Type B pancreatic cell (in vitro differentiated cells): Measurements from ENCODE around the gene GON4L. TPM values are rescaled to one million over a fixed set of nuclear protein-coding genes. Genes with fewer than 3 reads are reported as not detected.
A peak's percentile ranks its signal among the peaks of the same experiment; 100 is the strongest.
"Not testable (repeated sequence)": the region's sequence is repeated elsewhere in the genome, so short reads cannot be mapped to it uniquely, and the experiment has no call there.

Experiments used
- DNase-seq: peaks from one replicate; pipeline ENCODE4 v3.0.0; 2021; ENCODE audit warnings: mixed read lengths; ENCODE audit not compliant: unreplicated experiment; ENCODE audit errors: extremely low spot score
- H3K27ac Mint-ChIP-seq: 2 replicates; pipeline ENCODE4 v1.8.0; 2021; ENCODE audit warnings: mild to moderate bottlenecking, mixed read lengths
- H3K27me3 Mint-ChIP-seq: 2 replicates; pipeline ENCODE4 v1.8.0; 2021; ENCODE audit warnings: mixed read lengths
- H3K36me3 Mint-ChIP-seq: 2 replicates; pipeline ENCODE4 v1.8.0; 2021; ENCODE audit warnings: mixed read lengths
- H3K4me1 Mint-ChIP-seq: one replicate; pipeline ENCODE4 v1.8.0; 2021; ENCODE audit warnings: mixed read lengths; ENCODE audit not compliant: unreplicated experiment
- H3K4me3 Mint-ChIP-seq: 2 replicates; pipeline ENCODE4 v1.8.0; 2021; ENCODE audit warnings: mild to moderate bottlenecking, mixed read lengths
- H3K9me3 Mint-ChIP-seq: 2 replicates; pipeline ENCODE4 v1.8.0; 2021; ENCODE audit warnings: mixed read lengths
- total RNA-seq: library from RNA; stranded (reverse); gene quantifications from 2 replicates; pipeline ENCODE4 v1.2.1, GENCODE V29; 2021; ENCODE audit warnings: low replicate concordance
- TF ChIP-seq, protein P1 (sequence below): fragments of 200-600 bp; sonication (generic); conservative IDR thresholded peaks from 2 replicates; pipeline ENCODE4 v1.5.0; 2021; ENCODE audit warnings: antibody characterized with exemption, mild to moderate bottlenecking

GON4L gene
- total RNA-seq, 1 donor from 2014 or later: 59.3 TPM

DNA sequence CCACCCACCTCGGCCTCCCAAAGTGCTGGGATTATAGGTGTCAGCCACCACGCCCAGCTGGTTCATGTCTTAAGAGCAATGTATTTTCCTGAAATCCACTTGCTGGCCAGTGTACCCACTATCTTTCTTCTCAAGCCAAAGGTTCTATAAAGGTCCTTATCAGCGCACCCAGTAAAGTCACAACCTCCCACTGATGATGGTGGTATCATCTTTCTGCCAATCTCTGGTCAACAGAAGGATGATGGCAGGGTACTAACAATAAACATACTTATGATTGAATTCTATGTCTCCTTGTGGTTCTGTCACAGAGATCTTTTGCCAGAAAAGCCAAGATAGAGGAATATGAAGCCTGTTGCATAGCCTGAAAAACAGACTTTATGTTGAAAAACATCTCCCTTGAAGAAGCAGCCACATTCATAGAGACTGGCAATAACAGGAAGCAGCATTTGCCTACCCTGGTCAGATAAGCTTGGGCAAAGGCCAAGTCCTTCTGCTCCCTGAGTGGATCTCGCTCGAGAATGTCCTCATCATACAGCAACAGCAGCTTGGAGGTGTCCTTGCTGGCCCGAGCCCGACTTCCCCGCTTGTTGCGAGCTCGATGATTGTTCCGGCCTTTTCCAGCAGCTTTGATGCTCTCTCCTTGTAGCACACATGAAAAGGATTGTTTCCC lies 95.1 kb downstream of the GON4L start:
- peaks cover 33% of the 10 kb centered on the region for H3K36me3 Mint-ChIP-seq
- H3K4me1 Mint-ChIP-seq: no peaks in the 10 kb centered on the region
- H3K27me3 Mint-ChIP-seq: no peaks in the 10 kb centered on the region
- no peak overlapping the region for H3K27ac Mint-ChIP-seq
- TF ChIP-seq, protein P1, sequence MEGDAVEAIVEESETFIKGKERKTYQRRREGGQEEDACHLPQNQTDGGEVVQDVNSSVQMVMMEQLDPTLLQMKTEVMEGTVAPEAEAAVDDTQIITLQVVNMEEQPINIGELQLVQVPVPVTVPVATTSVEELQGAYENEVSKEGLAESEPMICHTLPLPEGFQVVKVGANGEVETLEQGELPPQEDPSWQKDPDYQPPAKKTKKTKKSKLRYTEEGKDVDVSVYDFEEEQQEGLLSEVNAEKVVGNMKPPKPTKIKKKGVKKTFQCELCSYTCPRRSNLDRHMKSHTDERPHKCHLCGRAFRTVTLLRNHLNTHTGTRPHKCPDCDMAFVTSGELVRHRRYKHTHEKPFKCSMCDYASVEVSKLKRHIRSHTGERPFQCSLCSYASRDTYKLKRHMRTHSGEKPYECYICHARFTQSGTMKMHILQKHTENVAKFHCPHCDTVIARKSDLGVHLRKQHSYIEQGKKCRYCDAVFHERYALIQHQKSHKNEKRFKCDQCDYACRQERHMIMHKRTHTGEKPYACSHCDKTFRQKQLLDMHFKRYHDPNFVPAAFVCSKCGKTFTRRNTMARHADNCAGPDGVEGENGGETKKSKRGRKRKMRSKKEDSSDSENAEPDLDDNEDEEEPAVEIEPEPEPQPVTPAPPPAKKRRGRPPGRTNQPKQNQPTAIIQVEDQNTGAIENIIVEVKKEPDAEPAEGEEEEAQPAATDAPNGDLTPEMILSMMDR: no peak
- H3K4me3 Mint-ChIP-seq: no peak overlapping the region
- no peaks in the 10 kb centered on the region for H3K9me3 Mint-ChIP-seq
- no peak for DNase-seq

- TF ChIP-seq, protein P1: no peak
Measured at GRCh38 chr1:155760751-155761475, 96.1 kb downstream of the GON4L start.

DNA sequence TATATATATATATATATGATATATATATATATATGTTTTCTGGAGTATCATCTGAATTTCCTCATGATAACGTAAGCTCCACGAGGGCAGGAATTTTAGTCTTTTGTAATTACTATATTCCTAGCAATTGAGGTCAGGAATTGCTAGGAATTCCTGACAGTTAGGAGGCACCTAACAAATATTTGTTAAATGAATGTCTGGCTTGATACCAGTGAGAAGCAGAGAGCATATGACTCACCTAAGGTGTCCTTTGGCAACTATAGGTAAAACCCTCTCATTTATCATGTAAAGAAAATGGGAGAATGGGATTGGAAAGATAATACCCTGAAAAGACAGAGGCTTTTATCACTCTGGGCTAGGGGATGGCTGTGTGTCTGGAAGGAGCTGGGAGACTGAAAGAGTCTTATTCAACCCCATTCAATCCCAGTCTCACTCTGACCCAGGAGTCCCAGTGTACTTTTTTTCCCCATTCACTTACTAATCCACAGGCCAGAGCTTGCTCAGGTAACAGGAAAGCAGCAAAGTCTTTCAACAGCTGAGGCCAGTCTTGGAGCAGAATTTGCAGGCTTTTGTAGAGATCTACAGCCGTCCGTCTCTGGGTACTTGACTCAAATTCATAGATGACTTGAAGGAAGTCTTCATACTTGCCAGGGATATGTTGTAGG lies 96.9 kb downstream of the GON4L start:
- H3K27me3 Mint-ChIP-seq: no peaks in the 10 kb centered on the region
- no peak overlapping the region for H3K27ac Mint-ChIP-seq
- no peaks in the 10 kb centered on the region for H3K4me1 Mint-ChIP-seq
- DNase-seq: no peak
- H3K9me3 Mint-ChIP-seq: no peaks in the 10 kb centered on the region
- H3K36me3 Mint-ChIP-seq: peaks cover 36% of the 10 kb centered on the region
- TF ChIP-seq, protein P1: no peak
- no peak overlapping the region for H3K4me3 Mint-ChIP-seq

More at GRCh38 chr1:155760751-155761475, 96.1 kb downstream of the GON4L start:
- H3K36me3 Mint-ChIP-seq: peaks cover 38% of the 10 kb centered on the region
- no peaks in the 10 kb centered on the region for H3K27me3 Mint-ChIP-seq
- no peaks in the 10 kb centered on the region for H3K4me1 Mint-ChIP-seq
- H3K4me3 Mint-ChIP-seq: no peak overlapping the region
- DNase-seq: no peak
- no peaks in the 10 kb centered on the region for H3K9me3 Mint-ChIP-seq
- no peak overlapping the region for H3K27ac Mint-ChIP-seq

DNA sequence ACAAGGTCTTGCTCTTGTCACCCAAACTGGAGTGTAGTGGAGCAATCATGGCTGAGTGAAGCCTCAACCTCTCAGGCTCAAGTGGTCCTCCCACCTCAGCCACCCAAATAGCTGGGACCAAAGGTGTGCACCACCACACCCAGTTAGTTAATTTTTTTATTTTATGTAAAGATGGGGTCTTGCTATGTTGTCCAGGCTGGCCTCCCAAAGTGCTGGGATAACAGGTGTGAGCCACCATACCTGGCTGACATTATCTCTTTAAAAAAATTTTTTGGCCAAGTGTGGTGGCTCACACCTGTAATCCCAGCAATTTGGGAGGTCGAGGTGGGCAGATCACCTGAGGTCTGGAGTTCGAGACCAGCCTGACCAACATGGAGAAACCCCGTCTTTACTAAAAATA lies 98.0 kb downstream of the GON4L start:
- not testable (repeated sequence) for H3K4me3 Mint-ChIP-seq, H3K9me3 Mint-ChIP-seq, H3K27me3 Mint-ChIP-seq, H3K4me1 Mint-ChIP-seq, DNase-seq, H3K27ac Mint-ChIP-seq
- peaks cover 34% of the 10 kb centered on the region for H3K36me3 Mint-ChIP-seq

- not testable (repeated sequence) for H3K27ac Mint-ChIP-seq
Measured at GRCh38 chr1:155748141-155748540, 108.9 kb downstream of the GON4L start.

GRCh38 chr1:155747586-155747985 lies 109.4 kb downstream of the GON4L start:
- H3K9me3 Mint-ChIP-seq, H3K27me3 Mint-ChIP-seq, H3K4me1 Mint-ChIP-seq, H3K27ac Mint-ChIP-seq, DNase-seq, H3K36me3 Mint-ChIP-seq: not testable (repeated sequence)
- H3K4me3 Mint-ChIP-seq: peak overlapping the region; percentile 51

More at GRCh38 chr1:155748141-155748540, 108.9 kb downstream of the GON4L start:
- H3K27me3 Mint-ChIP-seq, H3K36me3 Mint-ChIP-seq, DNase-seq, H3K9me3 Mint-ChIP-seq, H3K4me1 Mint-ChIP-seq: not testable (repeated sequence)
- peak overlapping the region; percentile 44 for H3K4me3 Mint-ChIP-seq

- H3K9me3 Mint-ChIP-seq, H3K4me1 Mint-ChIP-seq, H3K36me3 Mint-ChIP-seq, H3K27me3 Mint-ChIP-seq: not testable (repeated sequence)
- peak; percentile 93 for DNase-seq
- Mint-ChIP-seq H3K27ac (peak overlapping the region; percentile 83), H3K4me3 (peak overlapping the region; percentile 96)
Measured at GRCh38 chr1:155745284-155746228, 111.5 kb downstream of the GON4L start.
